ENCODE data around the gene LEPR.
"Not testable (repeated sequence)": the region's sequence is repeated elsewhere in the genome, so short reads cannot be mapped to it uniquely, and the experiment has no call there.

LEPR gene

GRCh38 chr1:65420590-65421350 is at the start of gene LEPR, which contains the start of gene LEPROT:
TSS of gene LEPR (plus strand) at chr1:65420668. CDS start at chr1:65565566, 144,898 bp downstream.
TSS of gene LEPROT (plus strand) at chr1:65420668. CDS start at chr1:65420725, 57 bp downstream.
- no peak for TF ChIP-seq CTCF (conservative IDR thresholded peaks at IDR 0.05; ENCODE audit: control insufficient read depth, insufficient read depth, low read depth, low read length)
- peak within 1 kb of the TSS; percentile 93 for H3K4me3 ChIP-seq (ENCODE audit: control insufficient read depth, low read depth, low read length)
- DNase-seq (ENCODE audit: low read depth), result no peak

- DNase-seq (ENCODE audit: low read depth), result no peak
- TF ChIP-seq CTCF (conservative IDR thresholded peaks at IDR 0.05; ENCODE audit: control insufficient read depth, insufficient read depth, low read depth, low read length), result no peak
- no peak overlapping the region for H3K4me3 ChIP-seq (ENCODE audit: control insufficient read depth, low read depth, low read length)
Measured at GRCh38 chr1:65371544-65371943, 48.9 kb upstream of the LEPR start.

GRCh38 chr1:65372557-65372956 is 47.9 kb upstream of the LEPR start:
- H3K4me3 ChIP-seq (ENCODE audit: control insufficient read depth, low read depth, low read length), result no peak overlapping the region
- peak; percentile 18 for DNase-seq (ENCODE audit: low read depth)
- no peak for TF ChIP-seq CTCF (conservative IDR thresholded peaks at IDR 0.05; ENCODE audit: control insufficient read depth, insufficient read depth, low read depth, low read length)

- H3K4me3 ChIP-seq (ENCODE audit: control insufficient read depth, low read depth, low read length), result no peak overlapping the region
- DNase-seq (ENCODE audit: low read depth), result no peak
- no peak for TF ChIP-seq CTCF (conservative IDR thresholded peaks at IDR 0.05; ENCODE audit: control insufficient read depth, insufficient read depth, low read depth, low read length)
Measured at GRCh38 chr1:65377496-65378246, 42.8 kb upstream of the LEPR start.

- H3K4me3 ChIP-seq (ENCODE audit: control insufficient read depth, low read depth, low read length), result no peak overlapping the region
- no peak for DNase-seq (ENCODE audit: low read depth)
- no peak for TF ChIP-seq CTCF (conservative IDR thresholded peaks at IDR 0.05; ENCODE audit: control insufficient read depth, insufficient read depth, low read depth, low read length)
Measured at GRCh38 chr1:65378247-65378946, 42.1 kb upstream of the LEPR start.

- not testable (repeated sequence) for H3K4me3 ChIP-seq (ENCODE audit: control insufficient read depth, low read depth, low read length); DNase-seq (ENCODE audit: low read depth)
Measured at GRCh38 chr1:65384426-65384825, 36.0 kb upstream of the LEPR start.

GRCh38 chr1:65386439-65386838 is 34.0 kb upstream of the LEPR start:
- H3K4me3 ChIP-seq (ENCODE audit: control insufficient read depth, low read depth, low read length), result no peak overlapping the region
- no peak for TF ChIP-seq CTCF (conservative IDR thresholded peaks at IDR 0.05; ENCODE audit: control insufficient read depth, insufficient read depth, low read depth, low read length)
- DNase-seq (ENCODE audit: low read depth), result no peak

Measured in fibroblast of mammary gland (primary cell).